Calu3 (cell line): ENCODE data around the gene MYO18B. TPM values are rescaled to one million over a fixed set of nuclear protein-coding genes. Genes with fewer than 3 reads are reported as not detected.

ENCODE experiments used
- BruUV-seq: library from RNA; stranded (reverse); fragments of 400-500 nt; replicated peaks from 2 replicates; lab custom pipeline; 2021; lab: Mats Ljungman, UMichigan
- CTCF ChIA-PET: fragments of 300-600 bp; sonication (Branson Sonifier 250); formaldehyde crosslinking; loops from one replicate; lab custom pipeline; 2022; ENCODE audit warnings: antibody characterized with exemption; lab: Charles Lee
- DNase-seq: peaks from one replicate; pipeline ENCODE4 v3.0.0; 2022
- H3K27ac Mint-ChIP-seq: one replicate; pipeline ENCODE4 v1.8.0; 2022; ENCODE audit warnings: mixed read lengths; ENCODE audit not compliant: unreplicated experiment
- H3K27me3 Mint-ChIP-seq: one replicate; pipeline ENCODE4 v1.8.0; 2022; ENCODE audit warnings: mixed read lengths; ENCODE audit not compliant: unreplicated experiment
- H3K36me3 Mint-ChIP-seq: one replicate; pipeline ENCODE4 v1.8.0; 2022; ENCODE audit warnings: mild to moderate bottlenecking, moderate library complexity, mixed read lengths; ENCODE audit not compliant: insufficient read depth, unreplicated experiment
- H3K4me1 Mint-ChIP-seq: one replicate; pipeline ENCODE4 v1.8.0; 2022; ENCODE audit warnings: mild to moderate bottlenecking, low read depth, mixed read lengths; ENCODE audit not compliant: unreplicated experiment
- H3K4me3 Mint-ChIP-seq: one replicate; pipeline ENCODE4 v1.8.0; 2022; ENCODE audit warnings: mild to moderate bottlenecking, low read depth, moderate library complexity, mixed read lengths; ENCODE audit not compliant: unreplicated experiment
- H3K9me3 Mint-ChIP-seq: one replicate; pipeline ENCODE4 v1.8.0; 2022; ENCODE audit warnings: low read depth, mixed read lengths; ENCODE audit not compliant: unreplicated experiment
- CTCF ChIP-seq: fragments of 200-600 bp; IDR thresholded peaks from one replicate; pipeline ENCODE4 v1.8.0; 2022; ENCODE audit warnings: antibody characterized with exemption; ENCODE audit not compliant: unreplicated experiment
- intact Hi-C: fragments of 100-400 bp; cut with micrococcal nuclease; formaldehyde crosslinking; loops from one replicate; pipeline ENCODE4 v1.10.0; 2022; ENCODE audit not compliant: unreplicated experiment
- total RNA-seq: library from RNA; stranded (reverse); gene quantifications from 2 replicates; pipeline ENCODE4 v1.2.3, GENCODE V29; 2022

MYO18B gene
- total RNA-seq, 1 experiment from 2014 or later = 0.59 TPM

GRCh38 chr22:25845985-25846745 is 104.2 kb downstream of the MYO18B start:
- no peak for TF ChIP-seq CTCF
- CTCF ChIA-PET = no interaction called here
- Mint-ChIP-seq H3K27ac (no peak overlapping the region), H3K4me1 (no peaks in the 10 kb centered on the region), H3K9me3 (no peaks in the 10 kb centered on the region), H3K27me3 (peaks cover 79% of the 10 kb centered on the region), H3K36me3 (peaks cover 4% of the 10 kb centered on the region), H3K4me3 (no peak overlapping the region)
- DNase-seq = no peak
- no TSS peak for BruUV-seq
- intact Hi-C loops = no loop called here

- CTCF ChIA-PET = no interaction called here
- no peak overlapping the region for H3K4me3 Mint-ChIP-seq
- H3K27me3 Mint-ChIP-seq = peaks cover 79% of the 10 kb centered on the region
- H3K36me3 Mint-ChIP-seq = peaks cover 4% of the 10 kb centered on the region
- H3K27ac Mint-ChIP-seq = no peak overlapping the region
- no peak for TF ChIP-seq CTCF
- DNase-seq = no peak
- H3K9me3 Mint-ChIP-seq = no peaks in the 10 kb centered on the region
- intact Hi-C loops = no loop called here
- no peaks in the 10 kb centered on the region for H3K4me1 Mint-ChIP-seq
- no TSS peak for BruUV-seq
Measured at GRCh38 chr22:25847451-25847850, 105.5 kb downstream of the MYO18B start.

- BruUV-seq = no TSS peak
- intact Hi-C loops = no loop called here
- Mint-ChIP-seq H3K9me3 (no peaks in the 10 kb centered on the region), H3K27ac (no peak overlapping the region), H3K4me3 (no peak overlapping the region), H3K27me3 (peaks cover 79% of the 10 kb centered on the region), H3K36me3 (peaks cover 4% of the 10 kb centered on the region), H3K4me1 (no peaks in the 10 kb centered on the region)
- CTCF ChIA-PET = interaction anchor here (1.2 kb wide), 1 partner anchor 28 kb away, joined by 3 read pairs; no protein-coding TSS in a partner anchor
- no peak for TF ChIP-seq CTCF
- DNase-seq = no peak
Measured at GRCh38 chr22:25848954-25849353, 107.0 kb downstream of the MYO18B start.

DNA sequence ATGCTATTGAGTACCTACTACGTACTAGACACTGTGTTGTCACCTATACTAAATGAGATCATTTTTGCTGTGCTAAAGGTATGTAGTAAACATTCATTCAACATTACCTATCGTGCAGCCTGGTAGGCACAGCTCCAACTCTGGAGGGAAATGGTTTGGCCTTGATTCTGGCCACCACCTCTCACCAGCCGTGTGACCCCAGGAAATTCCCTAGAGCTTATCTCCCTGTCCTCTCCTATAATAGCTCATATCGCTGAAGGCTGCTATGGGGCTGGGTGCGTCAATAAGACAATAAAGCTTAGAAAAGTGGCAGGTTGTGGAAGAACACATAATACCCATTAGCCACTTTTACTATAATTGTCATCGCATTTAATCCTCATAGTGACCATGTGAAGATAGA is 107.5 kb downstream of the MYO18B start:
- H3K27me3 Mint-ChIP-seq = peaks cover 84% of the 10 kb centered on the region
- no peaks in the 10 kb centered on the region for H3K4me1 Mint-ChIP-seq
- intact Hi-C loops = no loop called here
- CTCF ChIA-PET = interaction anchor here (1.2 kb wide), 1 partner anchor 27 kb away, joined by 3 read pairs; no protein-coding TSS in a partner anchor
- no peak for DNase-seq
- H3K4me3 Mint-ChIP-seq = no peak overlapping the region
- no peak for TF ChIP-seq CTCF
- H3K27ac Mint-ChIP-seq = no peak overlapping the region
- peaks cover 4% of the 10 kb centered on the region for H3K36me3 Mint-ChIP-seq
- H3K9me3 Mint-ChIP-seq = no peaks in the 10 kb centered on the region
- BruUV-seq = no TSS peak
